SK-N-SH (cell line): ENCODE data around the gene ITPRID1. TPM values are rescaled to one million over a fixed set of nuclear protein-coding genes. Genes with fewer than 3 reads are reported as not detected.

Experiments
- CTCF ChIA-PET: fragments of 300-600, 350-600 bp; formaldehyde crosslinking; extraction: SDS; loops from one replicate; lab custom pipeline; 2021; lab: Yijun Ruan, JAX
- POLR2A ChIA-PET: fragments of 350-600 bp; sonication (Branson Sonifier 250); formaldehyde crosslinking; extraction: SDS; loops from one replicate; lab custom pipeline; 2020; ENCODE audit warnings: antibody characterized with exemption, inconsistent platforms; lab: Yijun Ruan, JAX
- DNase-seq: peaks from one replicate; pipeline ENCODE4 v3.0.0; 2012
- H2AFZ ChIP-seq: fragments of 200-600 bp; sonication (generic); 2 replicates; pipeline ENCODE4 v1.8.1; 2016; ENCODE audit warnings: antibody characterized with exemption, mild to moderate bottlenecking, low read depth
- H3F3A ChIP-seq: fragments of 200-600 bp; sonication (generic); replicated peaks from 2 replicates; pipeline ENCODE3; 2016; ENCODE audit warnings: antibody characterized with exemption, mild to moderate bottlenecking; ENCODE audit not compliant: insufficient read depth
- H3K27ac ChIP-seq, 2 experiments: fragments of 200-500 bp in 1 of 2; fragments of 200-600 bp in 1 of 2; sonication (Bioruptor generic) in 1 of 2; sonication (generic), shearing (Covaris generic) in 1 of 2; 2 replicates each; pipeline versions ENCODE4 v1.5.1 to v1.6.1; 2014 to 2016; ENCODE audit warnings: low read depth in 2 of 2, inconsistent platforms in 1 of 2, low read length in 1 of 2, mild to moderate bottlenecking in 1 of 2, mixed read lengths in 1 of 2
- H3K27me3 ChIP-seq: fragments of 200-600 bp; sonication (generic), shearing (Covaris generic); 2 replicates; pipeline ENCODE4 v1.6.1; 2016; ENCODE audit warnings: mixed run types; ENCODE audit not compliant: insufficient read depth
- H3K36me3 ChIP-seq, 2 experiments: fragments of 200-500 bp in 1 of 2; fragments of 200-600 bp in 1 of 2; sonication (Bioruptor generic) in 1 of 2; sonication (generic) in 1 of 2; replicated peaks in 1 of 2; 2 replicates each; pipeline versions ENCODE3 to v1.5.1; 2014 to 2016; ENCODE audit warnings: low read length in 1 of 2, mild to moderate bottlenecking in 1 of 2; ENCODE audit not compliant: insufficient read depth in 2 of 2, control insufficient read depth in 1 of 2
- H3K4me1 ChIP-seq, 2 experiments: fragments of 200-500 bp in 1 of 2; fragments of 200-600 bp in 1 of 2; sonication (Bioruptor generic) in 1 of 2; sonication (generic), shearing (Covaris generic) in 1 of 2; 2 replicates each; pipeline versions ENCODE4 v1.5.1 to v1.6.1; 2014 to 2016; ENCODE audit warnings: low read depth in 1 of 2, low read length in 1 of 2, mixed run types in 1 of 2; ENCODE audit not compliant: insufficient read depth in 2 of 2, control insufficient read depth in 1 of 2
- H3K4me2 ChIP-seq: fragments of 200-600 bp; sonication (generic), shearing (Covaris generic); 2 replicates; pipeline ENCODE4 v1.6.1; 2017; ENCODE audit warnings: mixed run types
- H3K4me3 ChIP-seq, 2 experiments: fragments of 200-500 bp in 1 of 2; fragments of 200-600 bp in 1 of 2; sonication (Bioruptor generic) in 1 of 2; sonication (generic), shearing (Covaris generic) in 1 of 2; 2 replicates each; pipeline versions ENCODE4 v1.5.1 to v1.8.1; 2014 to 2016; ENCODE audit warnings: low read depth in 2 of 2, inconsistent platforms in 1 of 2, low read length in 1 of 2, mild to moderate bottlenecking in 1 of 2, mixed read lengths in 1 of 2, moderate library complexity in 1 of 2
- H3K79me2 ChIP-seq: fragments of 200-600 bp; sonication (generic); 2 replicates; pipeline ENCODE4 v1.8.1; 2017; ENCODE audit warnings: mild to moderate bottlenecking; ENCODE audit not compliant: insufficient read depth
- H3K9ac ChIP-seq: fragments of 200-600 bp; sonication (generic); 2 replicates; pipeline ENCODE4 v1.6.1; 2017; ENCODE audit warnings: mixed run types
- H3K9me2 ChIP-seq: fragments of 200-600 bp; sonication (generic); 2 replicates; pipeline ENCODE4 v1.6.1; 2017; ENCODE audit warnings: mixed run types
- H3K9me3 ChIP-seq: fragments of 200-600 bp; sonication (generic); 2 replicates; pipeline ENCODE4 v1.6.1; 2017; ENCODE audit warnings: mixed run types, mild to moderate bottlenecking, moderate library complexity
- H4K20me1 ChIP-seq: fragments of 200-600 bp; sonication (generic); 2 replicates; pipeline ENCODE4 v1.6.1; 2017; ENCODE audit warnings: mild to moderate bottlenecking, mixed run types; ENCODE audit not compliant: insufficient read depth
- CHD2 ChIP-seq: fragments of 150-350 bp; IDR thresholded peaks from 2 replicates; pipeline ENCODE4 v1.6.1; 2018; ENCODE audit warnings: low read length; ENCODE audit not compliant: partially characterized antibody
- CTCF ChIP-seq: fragments of 200-600 bp; sonication (generic); IDR thresholded peaks from 2 replicates; pipeline ENCODE4 v1.6.1; 2017; ENCODE audit warnings: antibody characterized with exemption, mild to moderate bottlenecking, moderate library complexity
- ELF1 ChIP-seq: IDR thresholded peaks from 2 replicates; pipeline ENCODE4 v1.4.0; 2012
- EP300 ChIP-seq, 2 experiments: IDR thresholded peaks; 2 replicates each; pipeline versions ENCODE4 v1.4.0 to v1.6.1; 2012; ENCODE audit warnings: borderline replicate concordance in 1 of 2, low read depth in 1 of 2, low read length in 1 of 2
- FOXM1 ChIP-seq: IDR thresholded peaks from 2 replicates; pipeline ENCODE4 v1.4.0; 2012; ENCODE audit warnings: low read depth, mild to moderate bottlenecking
- IRF3 ChIP-seq: fragments of 150-350 bp; IDR thresholded peaks from 2 replicates; pipeline ENCODE4 v1.6.1; 2016; ENCODE audit warnings: mild to moderate bottlenecking, low read depth, low read length
- NRF1 ChIP-seq: IDR thresholded peaks from 2 replicates; pipeline ENCODE4 v1.6.1; 2012; ENCODE audit warnings: low read depth, mild to moderate bottlenecking, low read length
- RAD21 ChIP-seq: IDR thresholded peaks from 2 replicates; pipeline ENCODE4 v1.6.1; 2012; ENCODE audit warnings: mild to moderate bottlenecking, low read length
- RCOR1 ChIP-seq: fragments of 150-350 bp; IDR thresholded peaks from 2 replicates; pipeline ENCODE4 v1.6.1; 2017; ENCODE audit warnings: antibody characterized with exemption, low read length
- SMC3 ChIP-seq: IDR thresholded peaks from 2 replicates; pipeline ENCODE4 v1.6.1; 2012; ENCODE audit warnings: low read depth, low read length, improper control_type of control experiment
- ZBTB33 ChIP-seq: IDR thresholded peaks from 2 replicates; pipeline ENCODE4 v1.4.0; 2012; ENCODE audit warnings: low read depth, borderline replicate concordance
- WGBS: methylation state at CpG from one replicate; pipeline ENCODE4 v1.1.6; 2017; ENCODE audit warnings: low lambda C conversion rate; 5-methylcytosine and 5-hydroxymethylcytosine counted together
- polyA plus RNA-seq, 3 experiments: library from polyadenylated mRNA; depleted of rRNA; stranded (reverse); fragments of >200 nt; gene quantifications; 2 replicates each; pipeline ENCODE4 v1.2.3, GENCODE V29; 2012

The ITPRID1 gene
- polyA plus RNA-seq, 1 of the 3 experiments (the other 2 are of a cell fraction): not detected

GRCh38 chr7:31633894-31634494 lies 120.1 kb downstream of the ITPRID1 start:
- 3% methylated on average over 2 of the region's 2 CpGs for WGBS
- H3K36me3 ChIP-seq: no peaks in the 10 kb centered on the region
- no peaks in the 10 kb centered on the region for H3K9me3 ChIP-seq
- H3K4me3 ChIP-seq: no peak overlapping the region; a peak in 1 of 4 replicates
- H3K79me2 ChIP-seq: no peaks in the 10 kb centered on the region
- POLR2A ChIA-PET: no interaction called here
- no peak overlapping the region for H3K4me2 ChIP-seq
- no peak overlapping the region for H3K9ac ChIP-seq
- no peaks in the 10 kb centered on the region for H4K20me1 ChIP-seq
- TF ChIP-seq ZBTB33: no peak
- TF ChIP-seq RCOR1: no peak
- TF ChIP-seq NRF1: no peak
- peak; percentile 73 for TF ChIP-seq CTCF
- TF ChIP-seq EP300 (IDR thresholded peaks at IDR 0.05; ENCODE audit: borderline replicate concordance in 1 of 2, low read depth in 1 of 2, low read length in 1 of 2): no peak
- peak; percentile 72 for TF ChIP-seq SMC3
- TF ChIP-seq ELF1: no peak
- TF ChIP-seq IRF3: no peak
- TF ChIP-seq RAD21: peak; percentile 69
- TF ChIP-seq, all 33 proteins: peak for 3
- DNase-seq: peak; percentile 41
- Histone ChIP-seq H3K9me2 (no peaks in the 10 kb centered on the region; the same call in 1 of the 2 replicates), H3K27ac (no peak overlapping the region), H3F3A (no peaks in the 10 kb centered on the region), H2AFZ (no peak overlapping the region), H3K4me1 (no peaks in the 10 kb centered on the region), H3K27me3 (peaks cover 19% of the 10 kb centered on the region)
- CTCF ChIA-PET: interaction anchor here (0.7 to 3.0 kb wide), 6 partner anchors 9 to 500 kb away, joined by 3 to 15 read pairs (median 4); no protein-coding TSS in a partner anchor

- WGBS: 0% methylated on average over 3 of the region's 3 CpGs
- Histone ChIP-seq H3K9me2 (no peaks in the 10 kb centered on the region), H3F3A (no peaks in the 10 kb centered on the region), H4K20me1 (no peaks in the 10 kb centered on the region), H3K36me3 (no peaks in the 10 kb centered on the region)
- DNase-seq: no peak
- TF ChIP-seq EP300 (IDR thresholded peaks at IDR 0.05; ENCODE audit: borderline replicate concordance in 1 of 2, low read depth in 1 of 2, low read length in 1 of 2) (no peak), CHD2 (no peak), FOXM1 (no peak)
- TF ChIP-seq, all 33 proteins: peak for 0
- H3K4me2 ChIP-seq: no peak overlapping the region
- peaks cover 18% of the 10 kb centered on the region; the same call in 1 of the 2 replicates for H3K27me3 ChIP-seq
- H3K9ac ChIP-seq: no peak overlapping the region
- H3K27ac ChIP-seq: no peak overlapping the region
- no peaks in the 10 kb centered on the region for H3K4me1 ChIP-seq
- no peak overlapping the region for H3K4me3 ChIP-seq
- no peak overlapping the region for H2AFZ ChIP-seq
- CTCF ChIA-PET: no interaction called here
- H3K79me2 ChIP-seq: no peaks in the 10 kb centered on the region
- POLR2A ChIA-PET: no interaction called here
- no peaks in the 10 kb centered on the region for H3K9me3 ChIP-seq
Measured at GRCh38 chr7:31640381-31640780, 126.5 kb downstream of the ITPRID1 start.
